SU-DHL-6 (cell line): ENCODE results near the gene UNC5C.

Experiments used
- CTCF ChIP-seq: fragments of 200-600 bp; sonication (generic); IDR thresholded peaks from one replicate; pipeline ENCODE4 v1.5.1; 2017; ENCODE audit warnings: antibody characterized with exemption, mild to moderate bottlenecking, low read length, moderate library complexity; ENCODE audit not compliant: insufficient read depth, poor library complexity, severe bottlenecking
- EZH2phosphoT487 ChIP-seq: fragments of 200-600 bp; sonication (generic), shearing (Covaris generic); conservative IDR thresholded peaks from 2 replicates; pipeline ENCODE4 v1.6.1; 2018; ENCODE audit warnings: mild to moderate bottlenecking, antibody characterized with exemption, low read length, moderate library complexity, mixed read lengths

- TF ChIP-seq CTCF: no peak
- TF ChIP-seq EZH2phosphoT487: no peak
Observed at GRCh38 chr4:95515589-95515988, 33.2 kb downstream of the UNC5C start.
